GM23338 (cell line): ENCODE results near the gene MUC5B. TPM values are rescaled to one million over a fixed set of nuclear protein-coding genes. Genes with fewer than 3 reads are reported as not detected.

Experiments used
- ATAC-seq: fragments of 200-7000 bp; cut with Tn5 transposase; 3 replicates; pipeline ENCODE4 v1.9.1; 2020
- DNase-seq: peaks from one replicate; pipeline ENCODE4 v3.0.0-alpha.2; 2015; ENCODE audit warnings: low spot score
- H2AFZ ChIP-seq: fragments of 200-600 bp; sonication (generic); 2 replicates; pipeline ENCODE4 v1.8.0; 2016; ENCODE audit warnings: antibody characterized with exemption, mild to moderate bottlenecking, moderate library complexity
- H3F3A ChIP-seq: fragments of 200-600 bp; sonication (generic); replicated peaks from 2 replicates; pipeline ENCODE4 v1.8.0; 2017; ENCODE audit warnings: antibody characterized with exemption, mixed run types, low read depth
- H3K27ac ChIP-seq: fragments of 200-600 bp; sonication (generic); 2 replicates; pipeline ENCODE4 v1.6.1; 2016; ENCODE audit warnings: low read depth
- H3K27me3 ChIP-seq: fragments of 200-600 bp; sonication (generic); 2 replicates; pipeline ENCODE4 v1.8.0; 2016; ENCODE audit warnings: mild to moderate bottlenecking, mixed run types, moderate library complexity; ENCODE audit not compliant: insufficient read depth
- H3K36me3 ChIP-seq: fragments of 200-600 bp; sonication (generic); 2 replicates; pipeline ENCODE4 v1.8.0; 2016; ENCODE audit warnings: mild to moderate bottlenecking; ENCODE audit not compliant: insufficient read depth
- H3K4me1 ChIP-seq: fragments of 200-600 bp; sonication (generic); 2 replicates; pipeline ENCODE4 v1.8.0; 2016; ENCODE audit warnings: mild to moderate bottlenecking, moderate library complexity; ENCODE audit not compliant: insufficient read depth
- H3K4me2 ChIP-seq: fragments of 200-600 bp; sonication (generic); 2 replicates; pipeline ENCODE4 v1.7.1; 2017; ENCODE audit warnings: mixed run types
- H3K4me3 ChIP-seq: fragments of 200-600 bp; sonication (generic); 2 replicates; pipeline ENCODE4 v1.6.1; 2016; ENCODE audit warnings: mixed run types
- H3K79me2 ChIP-seq: fragments of 200-600 bp; sonication (generic); replicated peaks from 2 replicates; pipeline ENCODE4 v1.8.0; 2017; ENCODE audit warnings: mild to moderate bottlenecking; ENCODE audit not compliant: insufficient read depth
- H3K9me2 ChIP-seq: fragments of 200-600 bp; sonication (generic); 2 replicates; pipeline ENCODE4 v1.8.0; 2017; ENCODE audit not compliant: insufficient read depth
- H4K20me1 ChIP-seq: fragments of 200-600 bp; sonication (generic); replicated peaks from 2 replicates; pipeline ENCODE4 v1.8.0; 2017; ENCODE audit warnings: mild to moderate bottlenecking; ENCODE audit not compliant: insufficient read depth
- H3K27ac Mint-ChIP-seq: 2 replicates; pipeline ENCODE4 v1.8.0; 2020; ENCODE audit warnings: inconsistent platforms, mild to moderate bottlenecking, moderate library complexity, mixed read lengths
- H3K27me3 Mint-ChIP-seq: 3 replicates; pipeline ENCODE4 v1.8.0; 2022; ENCODE audit warnings: low read depth, mild to moderate bottlenecking, moderate library complexity, mixed read lengths, inconsistent platforms; ENCODE audit not compliant: insufficient read depth, poor library complexity
- H3K36me3 Mint-ChIP-seq: 3 replicates; pipeline ENCODE4 v1.8.0; 2021; ENCODE audit warnings: low read depth, mild to moderate bottlenecking, inconsistent platforms, moderate library complexity, mixed read lengths
- H3K4me1 Mint-ChIP-seq: 3 replicates; pipeline ENCODE4 v1.8.0; 2020; ENCODE audit warnings: mild to moderate bottlenecking, inconsistent platforms, mixed read lengths
- H3K4me3 Mint-ChIP-seq: 3 replicates; pipeline ENCODE4 v1.8.0; 2021; ENCODE audit warnings: moderate library complexity, mild to moderate bottlenecking, inconsistent platforms, mixed read lengths
- H3K9me3 Mint-ChIP-seq: 3 replicates; pipeline ENCODE4 v1.8.0; 2020; ENCODE audit warnings: moderate library complexity, mild to moderate bottlenecking, inconsistent platforms, mixed read lengths
- CREB1 ChIP-seq: fragments of 250-450 bp; sonication (Bioruptor Pico); IDR thresholded peaks from 2 replicates; pipeline ENCODE4 v1.5.0; 2020; ENCODE audit warnings: low read depth, mild to moderate bottlenecking, moderate library complexity
- CTCF ChIP-seq, 2 experiments: fragments of 200-600 bp in 1 of 2; sonication (generic) in 1 of 2; conservative IDR thresholded peaks; 2 replicates each; pipeline versions ENCODE4 v1.5.1 to v1.6.1; 2016 to 2017; ENCODE audit warnings: antibody characterized with exemption in 2 of 2, low read depth in 2 of 2, mild to moderate bottlenecking in 2 of 2, moderate library complexity in 1 of 2
- EZH2 ChIP-seq: fragments of 200-600 bp; sonication (generic); IDR thresholded peaks from one replicate; pipeline ENCODE4 v1.8.0; 2017; ENCODE audit warnings: antibody characterized with exemption, mild to moderate bottlenecking, low read depth; ENCODE audit not compliant: unreplicated experiment
- EZH2phosphoT487 ChIP-seq: fragments of 200-600 bp; sonication (generic); IDR thresholded peaks from one replicate; pipeline ENCODE4 v1.8.1; 2018; ENCODE audit warnings: antibody characterized with exemption; ENCODE audit not compliant: unreplicated experiment
- JUNB ChIP-seq: IDR thresholded peaks from one replicate; pipeline ENCODE4 v1.6.1; 2016; ENCODE audit warnings: antibody characterized with exemption; ENCODE audit not compliant: unreplicated experiment
- POLR2AphosphoS5 ChIP-seq: IDR thresholded peaks from 2 replicates; pipeline ENCODE4 v1.6.1; 2016; ENCODE audit warnings: antibody characterized with exemption, low read depth
- REST ChIP-seq: IDR thresholded peaks from one replicate; pipeline ENCODE4 v1.6.1; 2018; ENCODE audit warnings: antibody characterized with exemption; ENCODE audit not compliant: unreplicated experiment
- ZNF114 ChIP-seq: fragments of 250-450 bp; sonication (Bioruptor Pico); IDR thresholded peaks from 2 replicates; pipeline ENCODE4 v1.5.0; 2020; ENCODE audit warnings: mild to moderate bottlenecking, moderate library complexity
- ZNF331 ChIP-seq: fragments of 250-450 bp; sonication (Bioruptor Pico); IDR thresholded peaks from 2 replicates; pipeline ENCODE4 v1.5.0; 2020; ENCODE audit warnings: low read depth, mild to moderate bottlenecking, moderate library complexity
- polyA plus RNA-seq: library from polyadenylated mRNA; unstranded; fragments of >200 nt; fragmentation: Nextera tagmentation; extraction: Ambion mirVana; gene quantifications from 2 replicates; pipeline ENCODE4 v1.2.1, GENCODE V29; 2016
- total RNA-seq: library from RNA; depleted of rRNA; stranded (reverse); fragments of >200 nt; shearing (Covaris generic); gene quantifications from 2 replicates; pipeline ENCODE4 v1.2.3, GENCODE V29; 2014
- TF ChIP-seq, protein P1 (sequence below): IDR thresholded peaks from 2 replicates; pipeline ENCODE4 v1.6.1; 2016; ENCODE audit warnings: antibody characterized with exemption

Gene MUC5B
- total and polyA plus RNA-seq, 2 experiments from 2014 or later = 0.18 to 0.90 TPM

DNA sequence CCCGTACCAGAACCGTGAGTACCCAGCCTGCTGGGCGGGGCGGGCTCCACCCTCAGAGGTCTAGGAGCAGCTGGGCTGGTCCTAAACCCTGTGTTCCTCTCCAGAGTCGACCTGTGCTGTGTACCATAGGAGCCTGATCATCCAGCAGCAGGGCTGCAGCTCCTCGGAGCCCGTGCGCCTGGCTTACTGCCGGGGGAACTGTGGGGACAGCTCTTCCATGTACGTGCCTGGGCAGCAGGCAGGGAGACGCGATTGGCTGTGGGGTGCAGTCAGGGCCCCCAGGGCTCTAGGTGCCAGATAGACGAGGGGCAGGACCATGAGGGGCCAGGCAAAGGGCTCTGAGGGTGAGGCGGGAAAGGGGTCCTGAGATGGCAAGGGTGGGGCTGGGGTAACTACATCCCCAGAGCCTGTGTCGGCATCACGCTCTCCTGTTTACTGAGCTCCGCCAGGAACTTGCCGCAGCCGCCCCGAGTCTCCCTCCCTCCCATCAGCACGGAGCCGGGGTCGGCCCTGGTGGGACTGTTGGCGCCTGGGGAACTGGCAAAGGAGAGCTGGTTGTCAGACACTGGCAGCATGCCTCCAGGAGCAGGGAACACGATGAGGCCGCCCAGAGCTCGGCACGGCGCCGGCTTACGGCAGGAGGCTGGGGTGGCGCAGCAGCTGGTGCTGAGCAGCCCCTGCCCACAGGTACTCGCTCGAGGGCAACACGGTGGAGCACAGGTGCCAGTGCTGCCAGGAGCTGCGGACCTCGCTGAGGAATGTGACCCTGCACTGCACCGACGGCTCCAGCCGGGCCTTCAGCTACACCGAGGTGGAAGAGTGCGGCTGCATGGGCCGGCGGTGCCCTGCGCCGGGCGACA is 22.9 kb upstream of the MUC5B start:
- Mint-ChIP-seq H3K27me3 (peaks cover 6% of the 10 kb centered on the region), H3K4me1 (no peaks in the 10 kb centered on the region), H3K9me3 (no peaks in the 10 kb centered on the region), H3K36me3 (no peaks in the 10 kb centered on the region), H3K27ac (no peak overlapping the region), H3K4me3 (no peak overlapping the region)
- Histone ChIP-seq H4K20me1 (no peaks in the 10 kb centered on the region), H3K4me3 (no peak overlapping the region), H3K27me3 (no peaks in the 10 kb centered on the region), H3F3A (no peaks in the 10 kb centered on the region), H3K4me1 (no peaks in the 10 kb centered on the region), H3K79me2 (no peaks in the 10 kb centered on the region), H3K27ac (no peak overlapping the region), H3K36me3 (no peaks in the 10 kb centered on the region), H2AFZ (no peak overlapping the region), H3K9me2 (no peaks in the 10 kb centered on the region), H3K4me2 (no peak overlapping the region)
- DNase-seq = no peak
- ATAC-seq = no peak
- TF ChIP-seq CREB1 (CRISPR knock-in tag) = no peak
- TF ChIP-seq ZNF114 (CRISPR knock-in tag) = no peak
- no peak for TF ChIP-seq EZH2phosphoT487
- TF ChIP-seq ZNF331 (CRISPR knock-in tag) = no peak
- TF ChIP-seq POLR2AphosphoS5 = no peak
- no peak for TF ChIP-seq CTCF (conservative IDR thresholded peaks at IDR 0.05; ENCODE audit: low read depth in 2 of 2)
- no peak for TF ChIP-seq EZH2
- TF ChIP-seq, protein P1, sequence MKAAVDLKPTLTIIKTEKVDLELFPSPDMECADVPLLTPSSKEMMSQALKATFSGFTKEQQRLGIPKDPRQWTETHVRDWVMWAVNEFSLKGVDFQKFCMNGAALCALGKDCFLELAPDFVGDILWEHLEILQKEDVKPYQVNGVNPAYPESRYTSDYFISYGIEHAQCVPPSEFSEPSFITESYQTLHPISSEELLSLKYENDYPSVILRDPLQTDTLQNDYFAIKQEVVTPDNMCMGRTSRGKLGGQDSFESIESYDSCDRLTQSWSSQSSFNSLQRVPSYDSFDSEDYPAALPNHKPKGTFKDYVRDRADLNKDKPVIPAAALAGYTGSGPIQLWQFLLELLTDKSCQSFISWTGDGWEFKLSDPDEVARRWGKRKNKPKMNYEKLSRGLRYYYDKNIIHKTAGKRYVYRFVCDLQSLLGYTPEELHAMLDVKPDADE = no peak
- TF ChIP-seq REST = no peak
- no peak for TF ChIP-seq JUNB
